ENCODE data around the gene ITPRID1.

GRCh38 chr7:31692871-31693270 lies 179.0 kb downstream of the ITPRID1 start:
- TF ChIP-seq CTCF (IDR thresholded peaks at IDR 0.05; ENCODE audit: low read depth, low read length) (no peak), EZH2phosphoT487 (IDR thresholded peaks at IDR 0.05; ENCODE audit: low read depth) (no peak)

Measured in OCI-LY3 (cell line).